Body of pancreas (tissue), 4 donors: ENCODE data around the gene JOSD2. TPM values are rescaled to one million over a fixed set of nuclear protein-coding genes. Genes with fewer than 3 reads are reported as not detected.

Experiments used
- ATAC-seq: fragments of 150-250 bp; one replicate; pipeline ENCODE4 v1.9.1; 2016
- DNase-seq, 4 donors: peaks; one replicate each; pipeline ENCODE4 v3.0.0-alpha.2; 2019
- H3K27ac ChIP-seq, 4 donors: fragments of 200-600 bp; sonication (generic); 1 replicate in 3 of 4; 2 replicates in 1 of 4; pipeline versions ENCODE4 v1.5.1 to v1.6.1; 2016 to 2019; ENCODE audit warnings: mild to moderate bottlenecking in 1 of 4, mixed read lengths in 1 of 4, moderate library complexity in 1 of 4
- H3K27me3 ChIP-seq, 2 donors: fragments of 200-600 bp; sonication (generic); one replicate each; pipeline ENCODE4 v1.6.0; 2016; ENCODE audit warnings: mild to moderate bottlenecking in 1 of 2
- H3K36me3 ChIP-seq, 2 donors: fragments of 200-600 bp; sonication (generic); replicated peaks in 1 of 2; 2 replicates each; pipeline ENCODE4 v1.5.1; 2016; ENCODE audit warnings: low read depth in 2 of 2; ENCODE audit not compliant: insufficient read depth in 1 of 2
- H3K4me1 ChIP-seq: fragments of 200-600 bp; sonication (generic); one replicate; pipeline ENCODE4 v1.6.0; 2016
- H3K4me3 ChIP-seq, 2 donors: fragments of 200-600 bp; sonication (generic); 1 replicate in 1 of 2; 2 replicates in 1 of 2; pipeline ENCODE4 v1.5.1; 2016 to 2019
- H3K9me3 ChIP-seq, 3 donors: fragments of 200-600 bp; sonication (generic); 1 replicate in 2 of 3; 2 replicates in 1 of 3; pipeline ENCODE4 v1.5.1; 2016
- POLR2A ChIP-seq, 3 donors: fragments of 450-650 bp; IDR thresholded peaks; one replicate each; pipeline ENCODE4 v1.6.1; 2016; ENCODE audit warnings: antibody characterized with exemption in 3 of 3, mild to moderate bottlenecking in 2 of 3
- WGBS, 2 donors: methylation state at CpG; one replicate each; pipeline ENCODE4 v1.1.5; 2017; 5-methylcytosine and 5-hydroxymethylcytosine counted together
- intact Hi-C: fragments of 100-400 bp; cut with DNase I; formaldehyde crosslinking; loops from one replicate; pipeline ENCODE4 v1.15.1; 2023
- total RNA-seq, 2 donors: library from RNA; depleted of rRNA; stranded (reverse); fragments of >200 nt; gene quantifications; one replicate each; pipeline ENCODE4 v1.1.0, GENCODE V29; 2016
- TF ChIP-seq, protein P1 (sequence below), 7 experiments: fragments of 450-650 bp in 4 of 7; fragments of 200-600 bp in 3 of 7; sonication (generic) in 3 of 7; IDR thresholded peaks; one replicate each; pipeline ENCODE4 v1.5.1; 2016 to 2019; ENCODE audit warnings: antibody characterized with exemption in 7 of 7

The JOSD2 gene, protein sequence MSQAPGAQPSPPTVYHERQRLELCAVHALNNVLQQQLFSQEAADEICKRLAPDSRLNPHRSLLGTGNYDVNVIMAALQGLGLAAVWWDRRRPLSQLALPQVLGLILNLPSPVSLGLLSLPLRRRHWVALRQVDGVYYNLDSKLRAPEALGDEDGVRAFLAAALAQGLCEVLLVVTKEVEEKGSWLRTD
- 1 to 10 TPM; 5.6 to 7.5 TPM for total RNA-seq

- ATAC-seq (peak; percentile 95), DNase-seq (peak; percentile 96 to 99 (median 98))
- WGBS, 2 donors = 1 to 2% methylated on average over 24 to 68 of the region's 69 CpGs
- Histone ChIP-seq H3K36me3 (no peaks in the 10 kb centered on the region), H3K27me3 (no peaks in the 10 kb centered on the region), H3K9me3 (no peaks in the 10 kb centered on the region), H3K4me3 (peak within 1 kb of the TSS; percentile 41 to 87), H3K4me1 (peaks cover 9% of the 10 kb centered on the region), H3K27ac (peak within 1 kb of the TSS in 3 of 4 donors; percentile 34 to 56 (median 53))
- intact Hi-C loops = loop anchor here (10.0 kb wide), 1 partner anchor 604 kb away; no protein-coding TSS in a partner anchor
- TF ChIP-seq, protein P1, sequence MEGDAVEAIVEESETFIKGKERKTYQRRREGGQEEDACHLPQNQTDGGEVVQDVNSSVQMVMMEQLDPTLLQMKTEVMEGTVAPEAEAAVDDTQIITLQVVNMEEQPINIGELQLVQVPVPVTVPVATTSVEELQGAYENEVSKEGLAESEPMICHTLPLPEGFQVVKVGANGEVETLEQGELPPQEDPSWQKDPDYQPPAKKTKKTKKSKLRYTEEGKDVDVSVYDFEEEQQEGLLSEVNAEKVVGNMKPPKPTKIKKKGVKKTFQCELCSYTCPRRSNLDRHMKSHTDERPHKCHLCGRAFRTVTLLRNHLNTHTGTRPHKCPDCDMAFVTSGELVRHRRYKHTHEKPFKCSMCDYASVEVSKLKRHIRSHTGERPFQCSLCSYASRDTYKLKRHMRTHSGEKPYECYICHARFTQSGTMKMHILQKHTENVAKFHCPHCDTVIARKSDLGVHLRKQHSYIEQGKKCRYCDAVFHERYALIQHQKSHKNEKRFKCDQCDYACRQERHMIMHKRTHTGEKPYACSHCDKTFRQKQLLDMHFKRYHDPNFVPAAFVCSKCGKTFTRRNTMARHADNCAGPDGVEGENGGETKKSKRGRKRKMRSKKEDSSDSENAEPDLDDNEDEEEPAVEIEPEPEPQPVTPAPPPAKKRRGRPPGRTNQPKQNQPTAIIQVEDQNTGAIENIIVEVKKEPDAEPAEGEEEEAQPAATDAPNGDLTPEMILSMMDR (IDR thresholded peaks at IDR 0.05) = peak in 3 of 7 experiments; percentile 6 to 27 (median 12)
- peak; percentile 5 to 63 (median 60) for TF ChIP-seq POLR2A (IDR thresholded peaks at IDR 0.05)
Observed at GRCh38 chr19:50511069-50511822, at the start of gene JOSD2. Gene JOSD2, minus strand, starts transcription at chr19:50511191. Its CDS starts 760 bp downstream, at chr19:50510431.

- TF ChIP-seq, protein P1 (IDR thresholded peaks at IDR 0.05) = no peak
- no peak for TF ChIP-seq POLR2A (IDR thresholded peaks at IDR 0.05)
- peaks cover 0 to 25% of the 10 kb centered on the region in 2 donors for H3K27me3 ChIP-seq
- no peaks in the 10 kb centered on the region for H3K9me3 ChIP-seq
- DNase-seq (no peak), ATAC-seq (no peak)
- peaks cover 8% of the 10 kb centered on the region for H3K4me1 ChIP-seq
- no peak overlapping the region for H3K4me3 ChIP-seq
- intact Hi-C loops = no loop called here
- H3K36me3 ChIP-seq = no peaks in the 10 kb centered on the region
- 46% methylated on average over 10 of the region's 10 CpGs for WGBS, 2 donors
- H3K27ac ChIP-seq = no peak overlapping the region
Observed at GRCh38 chr19:50559636-50560035, 48.6 kb upstream of the JOSD2 start.

GRCh38 chr19:50558449-50558848 lies 47.5 kb upstream of the JOSD2 start:
- WGBS, 2 donors = 74 to 86% methylated on average over 13 of the region's 13 CpGs
- no peaks in the 10 kb centered on the region for H3K9me3 ChIP-seq
- intact Hi-C loops = no loop called here
- peaks cover 8% of the 10 kb centered on the region for H3K4me1 ChIP-seq
- DNase-seq = no peak
- no peak for ATAC-seq
- no peaks in the 10 kb centered on the region for H3K36me3 ChIP-seq
- no peak overlapping the region for H3K4me3 ChIP-seq
- H3K27ac ChIP-seq = no peak overlapping the region
- peaks cover 0 to 25% of the 10 kb centered on the region in 2 donors for H3K27me3 ChIP-seq
- TF ChIP-seq, protein P1 (IDR thresholded peaks at IDR 0.05) = no peak
- TF ChIP-seq POLR2A (IDR thresholded peaks at IDR 0.05) = no peak

DNA sequence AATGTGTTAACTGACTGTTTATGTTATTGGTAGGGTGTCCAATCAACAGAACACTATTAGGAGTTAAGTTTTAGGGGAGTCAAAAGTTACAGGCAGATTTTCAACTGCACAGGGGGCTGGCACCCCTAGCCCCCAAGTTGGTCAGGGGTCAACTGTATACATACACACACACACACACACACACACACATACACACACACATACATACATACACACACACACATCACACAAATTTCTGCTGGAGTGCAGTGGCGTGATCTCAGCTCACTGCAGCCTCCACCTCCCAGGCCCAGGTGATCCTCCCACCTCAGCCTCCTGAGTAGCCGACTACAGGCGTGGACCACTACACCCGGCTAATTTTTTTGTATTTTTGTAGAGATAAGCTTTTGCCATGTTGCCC lies 47.0 kb upstream of the JOSD2 start:
- intact Hi-C loops = no loop called here
- H3K36me3 ChIP-seq = no peaks in the 10 kb centered on the region

More for the DNA sequence above, 47.0 kb upstream of the JOSD2 start:
- Histone ChIP-seq H3K27ac (no peak overlapping the region), H3K4me3 (no peak overlapping the region), H3K27me3 (peaks cover 0 to 22% of the 10 kb centered on the region in 2 donors), H3K4me1 (peaks cover 8% of the 10 kb centered on the region), H3K9me3 (no peaks in the 10 kb centered on the region)
- WGBS, 2 donors = 79 to 85% methylated on average over 4 of the region's 4 CpGs
- TF ChIP-seq POLR2A (IDR thresholded peaks at IDR 0.05) = no peak
- TF ChIP-seq, protein P1 (IDR thresholded peaks at IDR 0.05) = no peak
- ATAC-seq (no peak), DNase-seq (no peak)
